GM19455 (cell line): ENCODE results near the gene SOS2.
A peak's percentile ranks its signal among the peaks of the same experiment; 100 is the strongest.

Source experiments
- ATAC-seq: cut with Tn5 transposase; IDR thresholded peaks from one replicate; pipeline ENCODE4 v1.9.1; 2021; ENCODE audit not compliant: unreplicated experiment

SOS2 gene

GRCh38 chr14:50116966-50117365 lies 114.4 kb downstream of the SOS2 start:
- no peak for ATAC-seq

DNA sequence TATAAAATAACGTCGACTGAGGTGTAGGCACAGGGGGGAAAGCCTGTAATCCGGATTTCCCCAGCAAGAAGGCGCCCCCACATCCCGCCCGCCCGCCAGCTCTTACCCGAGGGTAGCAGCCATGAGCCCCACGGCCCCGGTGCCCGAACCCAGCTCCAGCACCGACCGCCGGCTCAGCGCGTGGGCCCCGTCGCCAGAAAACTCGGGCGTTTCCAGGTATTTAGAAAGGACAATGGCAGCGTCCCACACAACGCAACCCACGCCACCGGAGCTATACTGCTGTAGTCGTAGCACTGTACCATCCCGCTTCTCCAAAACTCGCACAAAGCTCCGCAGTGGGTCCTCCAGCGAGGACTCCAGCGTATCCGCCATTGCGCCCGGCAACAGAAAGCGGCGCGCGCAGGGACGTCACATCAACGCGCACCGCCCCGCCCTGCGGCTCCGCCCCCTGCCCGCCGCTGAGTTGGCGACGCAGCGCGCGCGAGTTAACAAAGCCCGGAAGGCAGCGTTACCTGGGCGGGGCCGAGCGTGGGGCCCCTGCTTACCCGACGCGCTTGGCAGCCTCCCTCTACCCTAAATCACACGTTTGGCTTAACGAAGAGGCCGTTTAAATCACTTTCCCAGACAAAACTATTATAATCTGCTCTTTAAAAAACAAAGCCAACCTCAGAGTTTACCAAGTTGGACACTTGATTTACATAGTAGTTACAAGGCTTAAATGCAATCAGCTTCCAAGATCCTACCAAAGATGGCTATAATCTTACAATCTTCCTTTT lies 115.0 kb downstream of the SOS2 start, which contains the start of gene VCPKMT:
VCPKMT (minus strand) TSS at position 392 of the 776 bp plus-strand sequence; CDS start at position 372, 20 bp downstream.
- peak; percentile 90 for ATAC-seq

GRCh38 chr14:50113381-50114035 lies 117.9 kb downstream of the SOS2 start:
- ATAC-seq = no peak

GRCh38 chr14:50110323-50111037 lies 120.9 kb downstream of the SOS2 start:
- ATAC-seq = no peak

GRCh38 chr14:50109342-50109741 lies 122.0 kb downstream of the SOS2 start:
- no peak for ATAC-seq

DNA sequence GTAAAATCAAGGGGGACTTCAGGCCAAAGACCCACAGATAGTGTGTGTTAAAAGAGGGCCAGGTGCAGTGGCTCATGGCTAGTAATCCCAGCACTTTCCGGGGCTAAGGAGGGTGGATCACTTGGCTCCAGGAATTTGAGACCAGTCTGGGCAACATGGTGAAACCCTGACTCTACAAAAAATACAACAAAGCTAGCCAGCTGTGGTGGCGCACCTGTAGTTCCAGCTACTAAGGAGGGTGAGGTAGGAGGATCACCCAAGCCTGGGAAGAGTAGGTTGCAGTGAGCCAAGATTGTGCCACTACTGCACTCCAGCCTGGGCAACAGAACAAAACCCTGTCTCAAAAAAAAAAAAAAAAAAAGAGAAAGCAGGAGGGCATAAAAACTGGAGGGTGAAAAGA lies 123.5 kb downstream of the SOS2 start:
- no peak for ATAC-seq

GRCh38 chr14:50106178-50106577 lies 125.2 kb downstream of the SOS2 start:
- no peak for ATAC-seq

DNA sequence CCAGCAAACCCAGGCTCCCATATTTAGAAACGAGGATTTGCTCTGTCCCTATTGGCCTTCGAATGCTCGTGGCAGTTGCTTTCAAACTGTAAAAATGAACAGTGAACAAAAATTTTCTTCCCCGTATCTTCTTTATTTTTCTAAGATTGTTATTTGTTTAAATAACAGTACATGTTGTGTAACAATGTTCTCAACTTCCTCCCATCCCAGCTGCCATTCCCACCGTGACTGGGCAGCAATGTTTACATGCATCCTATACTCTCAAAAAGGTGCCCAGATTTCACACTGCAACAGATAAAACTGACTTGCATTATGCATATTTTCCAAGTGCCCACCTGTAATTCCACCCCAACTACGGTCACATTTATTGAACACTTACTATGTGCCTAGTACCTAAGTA lies 127.8 kb downstream of the SOS2 start:
- ATAC-seq = no peak

- ATAC-seq = no peak
Measured at GRCh38 chr14:50101417-50101816, 130.0 kb downstream of the SOS2 start.

DNA sequence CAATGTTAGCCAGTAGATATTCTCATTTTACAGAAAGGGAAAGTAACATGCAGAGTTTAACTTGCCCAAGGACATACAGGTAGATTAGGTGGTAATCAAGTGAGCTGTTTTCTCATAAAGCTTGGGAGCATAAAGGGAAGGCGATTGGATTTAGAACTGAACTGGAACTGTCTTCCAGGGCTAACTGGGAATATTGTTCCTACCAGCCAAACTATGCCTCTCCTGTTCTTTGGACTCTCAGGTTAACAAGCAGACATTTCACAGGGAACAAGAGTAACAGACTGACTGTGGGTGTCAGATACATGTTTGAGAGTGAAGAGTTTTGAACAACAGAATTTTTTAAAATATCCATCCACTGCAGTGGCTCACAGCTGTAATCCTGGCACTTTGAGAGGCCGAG lies 130.6 kb downstream of the SOS2 start:
- ATAC-seq = no peak

DNA sequence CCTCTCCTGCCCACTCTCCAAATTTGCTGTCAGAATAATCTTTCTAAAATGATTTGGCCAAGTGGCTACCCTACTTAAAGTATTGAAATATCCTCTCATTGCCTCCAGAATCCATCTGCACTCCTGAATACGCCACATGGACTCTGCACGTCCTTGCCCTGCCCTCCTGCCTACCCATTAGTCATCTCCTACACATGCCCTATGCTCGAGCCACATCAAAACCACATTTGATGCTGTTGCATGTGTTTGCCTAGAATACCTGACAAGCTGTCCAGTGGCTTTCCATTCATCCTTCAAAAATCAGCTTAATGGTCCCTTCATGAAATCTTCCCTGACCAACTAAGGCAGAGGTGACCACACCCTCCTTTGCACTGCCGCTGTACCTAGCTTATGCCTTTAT lies 132.0 kb downstream of the SOS2 start:
- ATAC-seq = no peak

DNA sequence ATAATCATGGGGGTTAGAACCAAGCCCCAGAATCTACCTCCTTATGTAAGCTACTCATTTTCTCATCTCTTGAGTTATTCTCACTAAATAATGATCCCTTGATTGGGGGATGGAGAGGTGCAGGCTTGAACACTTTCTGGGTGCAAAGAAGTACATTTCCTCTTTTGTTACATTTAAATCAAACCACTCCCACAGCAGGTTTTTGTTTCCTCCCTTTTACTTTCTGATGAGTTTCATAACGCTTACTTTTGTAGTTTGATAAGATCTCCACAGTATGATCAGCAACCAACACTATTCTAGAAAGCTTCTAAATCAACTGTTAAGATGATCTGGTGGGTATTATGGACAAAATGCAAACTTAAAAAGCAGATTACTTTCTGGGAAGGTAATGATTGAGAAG lies 135.5 kb downstream of the SOS2 start:
- ATAC-seq = no peak

DNA sequence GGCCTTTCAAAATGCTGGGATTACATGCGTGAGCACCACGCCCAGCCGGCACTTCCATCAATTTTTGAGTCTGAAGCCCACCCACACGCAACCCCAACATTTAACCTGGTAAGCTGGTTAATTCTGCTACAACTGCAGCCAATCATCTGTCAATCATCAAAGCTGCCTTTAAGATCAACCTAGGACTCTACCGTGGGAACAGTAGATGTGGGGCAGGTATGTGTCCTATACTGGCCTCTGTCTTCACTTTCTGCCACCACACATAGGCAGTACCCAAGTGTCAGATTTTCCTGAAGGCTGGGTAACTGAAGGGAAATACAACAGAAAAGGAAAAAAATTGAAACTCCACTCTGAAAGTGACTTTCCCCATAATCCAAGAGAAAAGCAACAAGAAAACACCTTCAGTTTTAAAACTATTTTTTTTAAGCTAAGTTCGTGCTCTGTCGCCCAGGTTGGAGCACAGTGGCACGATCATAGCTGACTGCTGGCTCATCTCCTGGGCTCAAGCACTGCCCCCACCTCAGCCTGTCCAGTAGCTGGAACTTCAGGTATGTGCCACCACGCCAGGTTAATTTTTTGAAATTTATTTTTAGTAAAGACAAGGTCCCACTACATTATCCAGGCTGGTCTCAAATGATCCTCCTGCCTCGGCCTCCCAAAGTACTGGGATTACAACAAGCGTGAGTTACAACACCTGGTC lies 137.2 kb downstream of the SOS2 start:
- no peak for ATAC-seq

GRCh38 chr14:50093496-50093895 lies 137.9 kb downstream of the SOS2 start:
- ATAC-seq = no peak

DNA sequence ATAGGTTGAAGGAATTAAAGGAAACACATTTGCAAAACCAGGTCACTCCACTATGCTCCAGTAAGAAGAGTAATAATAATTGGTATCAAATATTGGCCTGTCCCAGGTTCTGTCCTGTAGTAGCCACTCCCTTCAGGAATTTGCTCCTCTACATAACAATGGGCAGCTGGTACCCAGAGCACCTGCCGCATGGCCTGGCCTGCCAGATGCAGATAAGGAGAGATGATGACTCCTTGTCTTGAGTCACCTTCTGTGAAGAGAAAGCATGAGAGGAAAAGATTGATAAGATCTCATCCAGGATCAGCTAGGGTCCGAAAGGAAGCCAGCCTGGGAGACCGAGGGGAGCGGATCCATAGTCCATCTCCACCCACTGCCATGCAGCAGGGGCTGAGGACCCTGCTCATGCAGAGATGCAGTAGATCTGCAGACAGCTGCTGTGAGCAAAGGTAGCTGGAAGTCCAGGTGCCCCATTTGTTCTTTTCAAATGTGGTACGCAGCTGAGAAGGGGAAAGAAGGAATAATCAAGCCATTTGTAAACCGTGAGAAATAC lies 139.3 kb downstream of the SOS2 start:
- no peak for ATAC-seq

- ATAC-seq = no peak
Measured at GRCh38 chr14:50091240-50091913, 140.0 kb downstream of the SOS2 start.

GRCh38 chr14:50089208-50089607 lies 142.2 kb downstream of the SOS2 start:
- no peak for ATAC-seq

- no peak for ATAC-seq
Measured at GRCh38 chr14:50088731-50089130, 142.6 kb downstream of the SOS2 start.

- no peak for ATAC-seq
Measured at GRCh38 chr14:50088117-50088515, 143.3 kb downstream of the SOS2 start.

GRCh38 chr14:50087341-50088116 lies 143.8 kb downstream of the SOS2 start:
- no peak for ATAC-seq
